Small intestine (tissue), 7 donors: ENCODE measurements around the gene DENND1A. TPM values are rescaled to one million over a fixed set of nuclear protein-coding genes. Genes with fewer than 3 reads are reported as not detected.

ENCODE experiments used
- DNase-seq, 2 donors: peaks; one replicate each; pipeline versions ENCODE4 v3.0.0 to v3.0.0-alpha.2; 2013
- FAIRE-seq: peaks from 2 replicates; lab custom pipeline; 2012; peaks lifted over from hg19 to GRCh38; lab: Jason Lieb, UNC
- H3K27ac ChIP-seq, 3 donors: one replicate each; pipeline ENCODE4 v1.5.1; 2013; ENCODE audit warnings: low read length in 2 of 3, mild to moderate bottlenecking in 2 of 3, control low read depth in 1 of 3, inconsistent platforms in 1 of 3, low read depth in 1 of 3, moderate library complexity in 1 of 3
- H3K27me3 ChIP-seq, 3 donors: one replicate each; pipeline ENCODE4 v1.6.1; 2013; ENCODE audit warnings: low read length in 3 of 3, inconsistent platforms in 1 of 3; ENCODE audit not compliant: control insufficient read depth in 3 of 3, insufficient read depth in 3 of 3
- H3K36me3 ChIP-seq, 3 donors: one replicate each; pipeline ENCODE4 v1.6.1; 2013; ENCODE audit warnings: low read length in 3 of 3, inconsistent platforms in 1 of 3, low read depth in 1 of 3, mild to moderate bottlenecking in 1 of 3, moderate library complexity in 1 of 3; ENCODE audit not compliant: control insufficient read depth in 3 of 3, insufficient read depth in 2 of 3
- H3K4me1 ChIP-seq, 3 donors: one replicate each; pipeline ENCODE4 v1.6.1; 2013; ENCODE audit warnings: low read length in 2 of 3, inconsistent platforms in 1 of 3, low read depth in 1 of 3, mild to moderate bottlenecking in 1 of 3, moderate library complexity in 1 of 3; ENCODE audit not compliant: control insufficient read depth in 3 of 3, insufficient read depth in 2 of 3
- H3K4me3 ChIP-seq, 3 donors: one replicate each; pipeline ENCODE4 v1.5.1; 2013; ENCODE audit warnings: low read length in 3 of 3, control low read depth in 1 of 3, inconsistent platforms in 1 of 3, low read depth in 1 of 3, mild to moderate bottlenecking in 1 of 3, moderate library complexity in 1 of 3
- H3K9me3 ChIP-seq, 2 donors: one replicate each; pipeline ENCODE4 v1.6.1; 2013; ENCODE audit warnings: low read depth in 1 of 2, low read length in 1 of 2; ENCODE audit not compliant: control insufficient read depth in 2 of 2, insufficient read depth in 1 of 2
- WGBS, 3 donors: extraction: QIAGEN DNeasy Blood & Tissue Kit; methylation state at CpG; one replicate each; pipeline ENCODE4 v1.1.7; 2013; 5-methylcytosine and 5-hydroxymethylcytosine counted together
- polyA plus RNA-seq, 4 donors: library from polyadenylated mRNA; stranded (reverse) in 3 of 4; unstranded in 1 of 4; fragments of 200-250 nt in 3 of 4; fragments of 120-200 nt in 1 of 4; gene quantifications; one replicate each; pipeline versions ENCODE4 v1.2.1 to v1.2.3, GENCODE V29; 2013
- donor health status: healthy with polysubstance abuse.
- donor health status: control.
- donor health status: control.
- donor health status: Bipolar disorder and iron deficiency.
- donor health status: healthy.

DENND1A gene
- polyA plus RNA-seq, 4 donors: 11.5 to 43.4 (median 20.0) TPM

GRCh38 chr9:123365287-123365880 lies 564.5 kb downstream of the DENND1A start:
- DNase-seq: no peak
- Histone ChIP-seq H3K4me3 (no peak overlapping the region), H3K36me3 (no peaks in the 10 kb centered on the region), H3K9me3 (no peaks in the 10 kb centered on the region), H3K4me1 (peaks cover 0 to 5% (median 3%) of the 10 kb centered on the region in 3 donors), H3K27ac (no peak overlapping the region), H3K27me3 (peaks cover 0 to 3% (median 1%) of the 10 kb centered on the region in 3 donors)
- 78 to 85% (median 79%) methylated on average over 12 of the region's 12 CpGs for WGBS, 3 donors
- no peak for FAIRE-seq

GRCh38 chr9:123364241-123364824 lies 565.6 kb downstream of the DENND1A start:
- Histone ChIP-seq H3K36me3 (no peaks in the 10 kb centered on the region), H3K9me3 (no peaks in the 10 kb centered on the region), H3K27me3 (peaks cover 0 to 3% (median 0%) of the 10 kb centered on the region in 3 donors), H3K27ac (no peak overlapping the region), H3K4me3 (no peak overlapping the region), H3K4me1 (peaks cover 0 to 16% (median 7%) of the 10 kb centered on the region in 3 donors)
- FAIRE-seq (no peak), DNase-seq (no peak)
- 63 to 87% (median 69%) methylated on average over 10 to 11 of the region's 11 CpGs for WGBS, 3 donors

GRCh38 chr9:123362856-123363255 lies 567.1 kb downstream of the DENND1A start:
- Histone ChIP-seq H3K9me3 (no peaks in the 10 kb centered on the region), H3K36me3 (no peaks in the 10 kb centered on the region), H3K27me3 (peaks cover 0 to 3% (median 0%) of the 10 kb centered on the region in 3 donors), H3K4me3 (no peak overlapping the region), H3K4me1 (peaks cover 0 to 16% (median 7%) of the 10 kb centered on the region in 3 donors), H3K27ac (no peak overlapping the region)
- WGBS, 3 donors: 88 to 92% (median 91%) methylated on average over 21 to 23 of the region's 23 CpGs
- FAIRE-seq: no peak
- no peak for DNase-seq

GRCh38 chr9:123361731-123362510 lies 568.0 kb downstream of the DENND1A start:
- H3K4me3 ChIP-seq: no peak overlapping the region
- FAIRE-seq (no peak), DNase-seq (no peak)
- peaks cover 0 to 16% (median 7%) of the 10 kb centered on the region in 3 donors for H3K4me1 ChIP-seq
- no peak overlapping the region for H3K27ac ChIP-seq
- no peaks in the 10 kb centered on the region for H3K9me3 ChIP-seq
- H3K27me3 ChIP-seq: peaks cover 0 to 3% (median 0%) of the 10 kb centered on the region in 3 donors
- 58 to 65% (median 60%) methylated on average over 11 of the region's 11 CpGs for WGBS, 3 donors
- H3K36me3 ChIP-seq: no peaks in the 10 kb centered on the region

DNA sequence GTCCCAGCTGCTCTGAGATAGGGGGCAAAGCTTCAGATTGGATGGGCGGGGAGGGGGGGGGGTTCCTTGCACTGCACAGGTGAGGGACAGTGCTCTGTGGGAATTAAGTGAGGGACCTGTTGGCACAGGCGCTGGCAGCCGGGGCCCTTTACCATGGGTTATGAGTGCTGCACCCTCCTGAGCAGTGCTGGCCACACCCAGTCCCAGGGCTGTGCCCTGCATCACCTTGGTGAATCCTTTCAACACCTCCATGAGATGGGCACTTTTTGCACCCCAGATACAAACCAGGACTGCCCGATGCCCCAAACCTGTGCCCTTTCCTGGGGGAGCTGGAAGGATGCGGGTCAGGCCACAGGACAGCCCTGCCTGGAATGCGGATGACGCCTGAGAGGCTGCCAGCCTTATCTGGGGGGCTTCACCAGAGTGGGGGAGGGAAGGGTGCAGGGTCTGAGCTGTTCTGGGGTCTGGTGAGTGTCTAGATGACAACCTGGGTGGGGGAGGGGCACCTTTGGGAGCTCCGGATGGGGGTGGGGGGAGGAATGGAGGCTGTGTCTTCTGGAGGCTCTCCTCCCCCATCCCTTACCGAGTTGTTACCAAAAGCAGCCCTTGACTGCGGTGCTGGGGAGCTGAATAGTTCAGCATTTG lies 568.7 kb downstream of the DENND1A start:
- Histone ChIP-seq H3K27ac (no peak overlapping the region), H3K36me3 (no peaks in the 10 kb centered on the region), H3K27me3 (peaks cover 0 to 4% (median 0%) of the 10 kb centered on the region in 3 donors), H3K4me1 (peaks cover 0 to 16% (median 7%) of the 10 kb centered on the region in 3 donors), H3K9me3 (no peaks in the 10 kb centered on the region), H3K4me3 (no peak overlapping the region)
- 46 to 63% (median 55%) methylated on average over 10 of the region's 10 CpGs for WGBS, 3 donors
- DNase-seq (no peak), FAIRE-seq (no peak)

DNA sequence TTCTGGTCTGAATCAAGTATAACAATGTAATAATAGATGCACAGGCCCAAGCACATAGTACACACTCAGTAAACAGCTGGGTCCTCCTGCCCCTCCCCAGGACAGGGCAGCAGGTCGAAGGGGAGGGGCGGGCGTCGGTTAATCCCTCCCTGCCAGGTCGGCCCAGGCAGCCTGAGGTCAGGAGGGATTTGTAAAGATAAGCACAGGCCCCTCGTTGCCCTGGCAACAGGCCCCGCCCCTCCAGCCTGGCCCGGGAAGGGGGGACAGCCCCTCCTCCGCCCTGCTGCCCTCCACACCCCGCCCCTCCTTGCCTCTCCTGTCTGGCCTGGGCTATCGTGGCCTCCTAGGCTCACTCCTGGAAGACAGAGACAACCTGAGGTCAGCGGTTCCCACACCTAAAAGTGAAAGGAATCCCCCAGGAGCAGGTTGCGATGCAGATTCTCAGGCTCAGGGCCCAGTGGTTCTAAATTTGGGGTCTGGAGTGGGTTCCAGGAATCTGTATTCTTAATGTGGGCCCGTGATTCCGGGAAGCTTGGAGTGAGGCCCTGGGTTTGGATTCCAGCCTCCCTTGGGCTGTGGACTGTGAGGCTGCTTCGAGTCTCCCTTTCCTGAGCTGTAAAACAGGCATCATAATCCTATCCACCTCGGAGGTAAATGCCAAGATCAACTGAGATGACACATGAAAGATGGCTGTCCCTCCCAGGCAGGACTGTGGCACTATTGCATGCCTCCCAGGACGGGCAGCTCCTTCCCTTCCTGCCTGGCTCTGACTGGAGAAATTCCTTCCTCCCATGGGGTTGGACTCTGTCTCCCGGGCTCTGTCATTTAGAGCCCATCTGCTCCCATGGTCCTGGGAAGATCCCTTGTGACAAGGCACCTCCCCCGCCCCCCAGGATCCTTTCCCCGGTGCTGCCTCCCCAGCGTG lies 569.5 kb downstream of the DENND1A start:
- DNase-seq (peak; percentile 66 to 92), FAIRE-seq (no peak)
- 13 to 31% (median 26%) methylated on average over 22 of the region's 22 CpGs for WGBS, 3 donors
- no peaks in the 10 kb centered on the region for H3K9me3 ChIP-seq
- H3K27ac ChIP-seq: no peak overlapping the region
- peaks cover 0 to 4% (median 0%) of the 10 kb centered on the region in 3 donors for H3K27me3 ChIP-seq
- no peaks in the 10 kb centered on the region for H3K36me3 ChIP-seq
- no peak overlapping the region for H3K4me3 ChIP-seq
- peaks cover 0 to 16% (median 7%) of the 10 kb centered on the region in 3 donors for H3K4me1 ChIP-seq

- Histone ChIP-seq H3K9me3 (no peaks in the 10 kb centered on the region), H3K4me1 (peaks cover 0 to 16% (median 7%) of the 10 kb centered on the region in 3 donors), H3K27me3 (peaks cover 0 to 2% (median 0%) of the 10 kb centered on the region in 3 donors), H3K4me3 (no peak overlapping the region), H3K27ac (no peak overlapping the region), H3K36me3 (no peaks in the 10 kb centered on the region)
- DNase-seq (no peak), FAIRE-seq (no peak)
- 16 to 49% (median 26%) methylated on average over 3 of the region's 3 CpGs for WGBS, 3 donors
Measured at GRCh38 chr9:123359546-123359945, 570.4 kb downstream of the DENND1A start.
